HepG2 (cell line): ENCODE measurements around the gene TIA1. TPM values are rescaled to one million over a fixed set of nuclear protein-coding genes. Genes with fewer than 3 reads are reported as not detected.

ENCODE experiments used
- KDM1A ChIP-seq: IDR thresholded peaks from 2 replicates; pipeline ENCODE4 v1.6.1; 2016; ENCODE audit warnings: missing compliant biosample characterization
- POLR2G ChIP-seq: fragments of 200-400 bp; formaldehyde crosslinking; IDR thresholded peaks from 2 replicates; pipeline ENCODE4 v1.6.1; 2018; ENCODE audit warnings: mild to moderate bottlenecking, low read depth, low read length, moderate library complexity
- PPARG ChIP-seq: conservative IDR thresholded peaks from 2 replicates; pipeline ENCODE4 v1.6.1; 2016; ENCODE audit warnings: missing biosample characterization, missing genetic modification reagents
- RAD51 ChIP-seq: fragments of 450-650 bp; IDR thresholded peaks from 2 replicates; pipeline ENCODE4 v1.6.1; 2016; ENCODE audit warnings: borderline replicate concordance
- RBAK ChIP-seq: sonication (generic); formaldehyde crosslinking; IDR thresholded peaks from 2 replicates; pipeline ENCODE4 v1.5.1; 2020; ENCODE audit warnings: mild to moderate bottlenecking, missing genetic modification reagents
- RFX5 ChIP-seq: IDR thresholded peaks from 2 replicates; pipeline ENCODE4 v1.6.1; 2011; ENCODE audit warnings: low read depth, low read length, improper control_type of control experiment
- SP2 ChIP-seq: sonication (generic); formaldehyde crosslinking; IDR thresholded peaks from 2 replicates; pipeline ENCODE4 v1.5.1; 2020; ENCODE audit warnings: mild to moderate bottlenecking, missing genetic modification reagents
- ZFP37 ChIP-seq: sonication (generic); formaldehyde crosslinking; IDR thresholded peaks from 2 replicates; pipeline ENCODE4 v1.4.0; 2020; ENCODE audit warnings: missing genetic modification reagents, borderline replicate concordance
- ZFYVE20 ChIP-seq: sonication (generic); formaldehyde crosslinking; IDR thresholded peaks from 2 replicates; pipeline ENCODE4 v1.8.0; 2023; ENCODE audit warnings: low read depth, mild to moderate bottlenecking, moderate library complexity, missing genetic modification reagents, borderline replicate concordance
- ZNF337 ChIP-seq: sonication (generic); formaldehyde crosslinking; IDR thresholded peaks from 2 replicates; pipeline ENCODE4 v1.5.1; 2020; ENCODE audit warnings: missing genetic modification reagents, low read depth, mild to moderate bottlenecking, borderline replicate concordance
- ZNF577 ChIP-seq: sonication (generic); formaldehyde crosslinking; IDR thresholded peaks from 2 replicates; pipeline ENCODE4 v1.4.0; 2020; ENCODE audit warnings: mild to moderate bottlenecking, low read depth, missing genetic modification reagents, borderline replicate concordance
- ZNF709 ChIP-seq: sonication (generic); formaldehyde crosslinking; IDR thresholded peaks from 2 replicates; pipeline ENCODE4 v1.5.0; 2020; ENCODE audit warnings: mild to moderate bottlenecking, missing genetic modification reagents
- ZNF775 ChIP-seq: sonication (generic); formaldehyde crosslinking; IDR thresholded peaks from 2 replicates; pipeline ENCODE4 v1.4.0; 2020; ENCODE audit warnings: missing genetic modification reagents, mild to moderate bottlenecking, moderate library complexity, borderline replicate concordance
- ZNF776 ChIP-seq: sonication (generic); formaldehyde crosslinking; IDR thresholded peaks from 2 replicates; pipeline ENCODE4 v1.4.0; 2020; ENCODE audit warnings: mild to moderate bottlenecking, missing genetic modification reagents
- ZNF816 ChIP-seq: sonication (generic); formaldehyde crosslinking; IDR thresholded peaks from 2 replicates; pipeline ENCODE4 v1.8.0; 2022; ENCODE audit warnings: missing genetic modification reagents, mild to moderate bottlenecking, borderline replicate concordance
- polyA plus RNA-seq, 8 experiments: library from polyadenylated mRNA; depleted of rRNA in 3 of 8; stranded (reverse) in 7 of 8; unstranded in 1 of 8; fragments of >200 nt; fragmentation: Illumina TruSeq in 4 of 8; extraction: Trizol in 4 of 8; gene quantifications; 2 replicates each; pipeline versions ENCODE4 v1.2.1 to v1.2.3, GENCODE V29; 2011 to 2016; ENCODE audit warnings: low read depth in 4 of 8, missing spikeins in 1 of 8, mixed read lengths in 1 of 8; ENCODE audit not compliant: insufficient read depth in 1 of 8
- total RNA-seq, 5 experiments: library from RNA; depleted of rRNA; stranded (reverse); fragments of >200 nt; fragmentation: Illumina TruSeq; extraction: Trizol; gene quantifications; 2 replicates each; pipeline ENCODE4 v1.2.3, GENCODE V29; 2016; ENCODE audit warnings: low read depth in 1 of 5
- TF ChIP-seq, protein P1 (sequence below): IDR thresholded peaks from 2 replicates; pipeline ENCODE4 v1.6.1; 2016; ENCODE audit warnings: low read depth, control low read depth
- TF ChIP-seq, protein P2 (sequence below), 2 experiments: sonication (generic) in 1 of 2; formaldehyde crosslinking in 1 of 2; IDR thresholded peaks; 2 replicates each; pipeline versions ENCODE4 v1.5.1 to v1.6.1; 2011 to 2020; ENCODE audit warnings: borderline replicate concordance in 1 of 2, low read depth in 1 of 2, low read length in 1 of 2, mild to moderate bottlenecking in 1 of 2, missing genetic modification reagents in 1 of 2, moderate library complexity in 1 of 2
- TF ChIP-seq, protein P3 (sequence below): sonication (generic); formaldehyde crosslinking; IDR thresholded peaks from 2 replicates; pipeline ENCODE4 v1.4.0; 2020; ENCODE audit warnings: missing genetic modification reagents

The TIA1 gene
- total and polyA plus RNA-seq, 2 of the 13 experiments (the other 11 are each of a cell fraction or from before 2014, with no cell fraction given): 209 to 319 TPM

DNA sequence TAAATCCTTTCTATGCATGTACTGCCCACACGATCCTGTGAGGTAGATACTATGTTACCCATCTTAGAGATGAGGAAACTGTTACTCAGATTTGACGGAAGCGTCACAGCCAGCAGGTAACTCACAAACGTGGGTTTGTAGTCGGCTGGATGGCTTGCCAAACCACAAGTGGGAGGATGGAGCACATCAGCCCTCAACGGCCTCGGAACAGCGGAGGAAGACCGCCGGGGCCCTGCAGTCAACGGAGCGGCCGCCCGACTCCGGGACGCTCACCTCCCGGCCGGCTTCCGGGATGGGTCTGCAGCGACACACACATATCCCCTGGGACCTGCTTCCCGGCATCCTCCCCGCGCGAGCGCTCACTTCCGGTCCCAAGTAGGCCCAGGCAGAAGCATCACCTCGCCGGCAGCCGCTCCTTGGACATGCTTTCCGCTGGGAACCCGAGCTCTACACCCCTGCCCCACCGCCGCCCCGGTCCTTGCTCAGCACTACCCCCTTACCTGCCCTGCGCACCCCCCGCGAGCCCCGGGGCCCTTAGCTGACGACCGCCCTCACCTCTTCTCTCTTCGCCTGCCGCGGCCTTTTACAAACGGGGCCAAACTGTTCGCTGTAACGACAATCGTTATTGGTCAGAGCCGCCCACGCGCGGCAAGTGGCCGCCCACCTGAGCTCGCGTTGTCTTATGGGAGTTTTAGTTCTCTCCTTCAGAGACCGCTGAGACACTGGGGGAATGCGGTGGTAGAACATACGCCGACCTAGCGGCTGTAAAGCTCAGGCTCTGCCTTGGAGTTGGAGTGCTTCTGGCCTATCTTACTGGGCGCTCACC, 57.8 kb downstream of the TIA1 start, which contains the start of gene C2orf42 (continued):
- TF ChIP-seq, protein P1, sequence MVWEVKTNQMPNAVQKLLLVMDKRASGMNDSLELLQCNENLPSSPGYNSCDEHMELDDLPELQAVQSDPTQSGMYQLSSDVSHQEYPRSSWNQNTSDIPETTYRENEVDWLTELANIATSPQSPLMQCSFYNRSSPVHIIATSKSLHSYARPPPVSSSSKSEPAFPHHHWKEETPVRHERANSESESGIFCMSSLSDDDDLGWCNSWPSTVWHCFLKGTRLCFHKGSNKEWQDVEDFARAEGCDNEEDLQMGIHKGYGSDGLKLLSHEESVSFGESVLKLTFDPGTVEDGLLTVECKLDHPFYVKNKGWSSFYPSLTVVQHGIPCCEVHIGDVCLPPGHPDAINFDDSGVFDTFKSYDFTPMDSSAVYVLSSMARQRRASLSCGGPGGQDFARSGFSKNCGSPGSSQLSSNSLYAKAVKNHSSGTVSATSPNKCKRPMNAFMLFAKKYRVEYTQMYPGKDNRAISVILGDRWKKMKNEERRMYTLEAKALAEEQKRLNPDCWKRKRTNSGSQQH (CRISPR knock-in tag): peak; percentile 19; the same call in 1 of the 2 replicates
- TF ChIP-seq ZFYVE20 (CRISPR knock-in tag): no peak
- peak; percentile 62 for TF ChIP-seq PPARG
- TF ChIP-seq ZNF776 (CRISPR knock-in tag): peak; percentile 99
- TF ChIP-seq, protein P2, sequence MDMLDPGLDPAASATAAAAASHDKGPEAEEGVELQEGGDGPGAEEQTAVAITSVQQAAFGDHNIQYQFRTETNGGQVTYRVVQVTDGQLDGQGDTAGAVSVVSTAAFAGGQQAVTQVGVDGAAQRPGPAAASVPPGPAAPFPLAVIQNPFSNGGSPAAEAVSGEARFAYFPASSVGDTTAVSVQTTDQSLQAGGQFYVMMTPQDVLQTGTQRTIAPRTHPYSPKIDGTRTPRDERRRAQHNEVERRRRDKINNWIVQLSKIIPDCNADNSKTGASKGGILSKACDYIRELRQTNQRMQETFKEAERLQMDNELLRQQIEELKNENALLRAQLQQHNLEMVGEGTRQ (IDR thresholded peaks at IDR 0.05; ENCODE audit: low read depth, low read length): peak; percentile 91
- TF ChIP-seq, protein P2 (CRISPR knock-in tag; IDR thresholded peaks at IDR 0.05; ENCODE audit: borderline replicate concordance): peak; percentile 94
- peak; percentile 84 for TF ChIP-seq ZNF577
- no peak; the same call in 1 of the 2 replicates for TF ChIP-seq RBAK (CRISPR knock-in tag)
- TF ChIP-seq ZNF337 (CRISPR knock-in tag): no peak
- TF ChIP-seq KDM1A (CRISPR knock-in tag): peak; percentile 31; the same call in 1 of the 2 replicates
- peak; percentile 69 for TF ChIP-seq RAD51
- TF ChIP-seq POLR2G: peak; percentile 99
- 0 out of 2 replicates have a peak, but pooled peaks have one; percentile 75 for TF ChIP-seq ZNF816 (CRISPR knock-in tag)
- no peak for TF ChIP-seq RFX5
- peak; percentile 97 for TF ChIP-seq ZNF709 (CRISPR knock-in tag)
- peak; percentile 79 for TF ChIP-seq SP2
- TF ChIP-seq ZFP37 (CRISPR knock-in tag): no peak
- no peak; the same call in 1 of the 2 replicates for TF ChIP-seq ZNF775 (CRISPR knock-in tag)
- TF ChIP-seq, protein P3, sequence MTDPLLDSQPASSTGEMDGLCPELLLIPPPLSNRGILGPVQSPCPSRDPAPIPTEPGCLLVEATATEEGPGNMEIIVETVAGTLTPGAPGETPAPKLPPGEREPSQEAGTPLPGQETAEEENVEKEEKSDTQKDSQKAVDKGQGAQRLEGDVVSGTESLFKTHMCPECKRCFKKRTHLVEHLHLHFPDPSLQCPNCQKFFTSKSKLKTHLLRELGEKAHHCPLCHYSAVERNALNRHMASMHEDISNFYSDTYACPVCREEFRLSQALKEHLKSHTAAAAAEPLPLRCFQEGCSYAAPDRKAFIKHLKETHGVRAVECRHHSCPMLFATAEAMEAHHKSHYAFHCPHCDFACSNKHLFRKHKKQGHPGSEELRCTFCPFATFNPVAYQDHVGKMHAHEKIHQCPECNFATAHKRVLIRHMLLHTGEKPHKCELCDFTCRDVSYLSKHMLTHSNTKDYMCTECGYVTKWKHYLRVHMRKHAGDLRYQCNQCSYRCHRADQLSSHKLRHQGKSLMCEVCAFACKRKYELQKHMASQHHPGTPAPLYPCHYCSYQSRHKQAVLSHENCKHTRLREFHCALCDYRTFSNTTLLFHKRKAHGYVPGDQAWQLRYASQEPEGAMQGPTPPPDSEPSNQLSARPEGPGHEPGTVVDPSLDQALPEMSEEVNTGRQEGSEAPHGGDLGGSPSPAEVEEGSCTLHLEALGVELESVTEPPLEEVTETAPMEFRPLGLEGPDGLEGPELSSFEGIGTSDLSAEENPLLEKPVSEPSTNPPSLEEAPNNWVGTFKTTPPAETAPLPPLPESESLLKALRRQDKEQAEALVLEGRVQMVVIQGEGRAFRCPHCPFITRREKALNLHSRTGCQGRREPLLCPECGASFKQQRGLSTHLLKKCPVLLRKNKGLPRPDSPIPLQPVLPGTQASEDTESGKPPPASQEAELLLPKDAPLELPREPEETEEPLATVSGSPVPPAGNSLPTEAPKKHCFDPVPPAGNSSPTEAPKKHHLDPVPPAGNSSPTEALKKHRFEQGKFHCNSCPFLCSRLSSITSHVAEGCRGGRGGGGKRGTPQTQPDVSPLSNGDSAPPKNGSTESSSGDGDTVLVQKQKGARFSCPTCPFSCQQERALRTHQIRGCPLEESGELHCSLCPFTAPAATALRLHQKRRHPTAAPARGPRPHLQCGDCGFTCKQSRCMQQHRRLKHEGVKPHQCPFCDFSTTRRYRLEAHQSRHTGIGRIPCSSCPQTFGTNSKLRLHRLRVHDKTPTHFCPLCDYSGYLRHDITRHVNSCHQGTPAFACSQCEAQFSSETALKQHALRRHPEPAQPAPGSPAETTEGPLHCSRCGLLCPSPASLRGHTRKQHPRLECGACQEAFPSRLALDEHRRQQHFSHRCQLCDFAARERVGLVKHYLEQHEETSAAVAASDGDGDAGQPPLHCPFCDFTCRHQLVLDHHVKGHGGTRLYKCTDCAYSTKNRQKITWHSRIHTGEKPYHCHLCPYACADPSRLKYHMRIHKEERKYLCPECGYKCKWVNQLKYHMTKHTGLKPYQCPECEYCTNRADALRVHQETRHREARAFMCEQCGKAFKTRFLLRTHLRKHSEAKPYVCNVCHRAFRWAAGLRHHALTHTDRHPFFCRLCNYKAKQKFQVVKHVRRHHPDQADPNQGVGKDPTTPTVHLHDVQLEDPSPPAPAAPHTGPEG (CRISPR knock-in tag): peak; percentile 75; the same call in 1 of the 2 replicates
